Measurements from ENCODE around the gene ENKD1.

- TF ChIP-seq CTCF (IDR thresholded peaks at IDR 0.05; ENCODE audit: low read depth, low read length) (no peak), POLR2A (IDR thresholded peaks at IDR 0.05; ENCODE audit: extremely low read depth, insufficient read length) (no peak), MYC (IDR thresholded peaks at IDR 0.05; ENCODE audit: low read depth, low read length) (no peak), MAX (IDR thresholded peaks at IDR 0.05; ENCODE audit: low read depth, low read length) (no peak)
Observed at GRCh38 chr16:67664871-67665270, 1.7 kb downstream of the ENKD1 start.

Measured in NB4 (cell line).